ENCODE results near the gene MAP4K1.
"Not testable (repeated sequence)": the region's sequence is repeated elsewhere in the genome, so short reads cannot be mapped to it uniquely, and the experiment has no call there.

Gene MAP4K1

DNA sequence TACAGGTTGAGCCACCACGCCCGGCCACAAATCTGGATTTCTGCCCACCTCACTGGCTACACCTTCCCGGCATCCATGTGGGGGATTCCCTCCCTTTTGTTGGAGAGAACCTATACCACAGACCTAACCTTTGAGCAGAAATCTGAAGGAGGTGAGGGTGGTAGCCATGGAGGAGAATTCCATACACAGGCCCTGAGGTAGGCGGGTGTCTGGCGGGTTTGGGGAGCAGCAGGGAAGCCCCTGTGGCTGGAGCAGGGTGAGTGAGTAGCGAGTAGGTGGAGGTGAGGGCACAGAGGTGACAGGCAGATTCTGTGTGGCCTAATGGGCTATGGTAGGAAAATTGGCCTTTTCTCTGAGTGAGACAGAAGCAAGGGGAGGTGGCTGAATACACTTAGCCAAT is 11.8 kb upstream of the MAP4K1 start:
- DNase-seq (ENCODE audit: low read depth in 2 of 3, low spot score in 1 of 3): no peak

DNA sequence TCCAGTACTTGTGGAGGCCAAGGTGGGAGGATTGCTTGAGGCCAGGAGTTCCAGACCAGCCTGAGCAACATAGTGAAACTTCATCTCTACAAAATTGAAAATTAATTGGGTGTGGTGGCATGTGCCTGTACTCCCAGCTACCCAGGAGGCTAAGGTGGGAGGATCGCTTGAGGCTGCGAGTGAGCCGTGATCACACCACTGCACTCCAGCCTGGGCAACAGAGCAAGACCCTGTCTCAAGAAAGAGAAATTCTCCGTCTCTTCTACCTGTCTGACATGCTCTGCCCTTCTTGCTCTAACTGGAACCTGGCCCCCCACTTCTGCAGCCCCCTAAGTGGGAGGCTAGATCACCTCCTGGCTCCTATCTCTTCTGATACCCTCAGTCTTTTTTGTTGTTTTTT is 8.6 kb upstream of the MAP4K1 start:
- no peak for DNase-seq (ENCODE audit: low read depth in 2 of 3, low spot score in 1 of 3)

DNA sequence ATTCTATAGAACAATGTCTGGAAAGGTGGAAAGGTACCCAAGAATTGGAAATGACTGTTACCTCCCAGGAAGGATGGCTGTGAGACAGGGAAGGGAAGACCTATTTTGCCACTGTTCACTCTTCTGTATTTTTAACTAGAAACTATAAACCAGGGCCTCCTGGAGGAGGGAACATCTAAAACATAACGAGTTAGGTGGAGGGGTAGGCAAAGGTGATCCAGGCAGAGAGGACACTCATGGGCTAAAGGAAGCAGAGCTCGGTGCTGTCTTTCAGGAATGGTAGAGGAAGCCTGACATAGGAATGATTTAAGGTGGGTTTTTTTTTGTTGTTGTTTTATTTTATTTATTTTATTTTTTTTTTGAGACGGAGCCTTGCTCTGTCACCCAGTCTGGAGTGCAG is 7.1 kb upstream of the MAP4K1 start:
- no peak for DNase-seq (ENCODE audit: low read depth in 2 of 3, low spot score in 1 of 3)

DNA sequence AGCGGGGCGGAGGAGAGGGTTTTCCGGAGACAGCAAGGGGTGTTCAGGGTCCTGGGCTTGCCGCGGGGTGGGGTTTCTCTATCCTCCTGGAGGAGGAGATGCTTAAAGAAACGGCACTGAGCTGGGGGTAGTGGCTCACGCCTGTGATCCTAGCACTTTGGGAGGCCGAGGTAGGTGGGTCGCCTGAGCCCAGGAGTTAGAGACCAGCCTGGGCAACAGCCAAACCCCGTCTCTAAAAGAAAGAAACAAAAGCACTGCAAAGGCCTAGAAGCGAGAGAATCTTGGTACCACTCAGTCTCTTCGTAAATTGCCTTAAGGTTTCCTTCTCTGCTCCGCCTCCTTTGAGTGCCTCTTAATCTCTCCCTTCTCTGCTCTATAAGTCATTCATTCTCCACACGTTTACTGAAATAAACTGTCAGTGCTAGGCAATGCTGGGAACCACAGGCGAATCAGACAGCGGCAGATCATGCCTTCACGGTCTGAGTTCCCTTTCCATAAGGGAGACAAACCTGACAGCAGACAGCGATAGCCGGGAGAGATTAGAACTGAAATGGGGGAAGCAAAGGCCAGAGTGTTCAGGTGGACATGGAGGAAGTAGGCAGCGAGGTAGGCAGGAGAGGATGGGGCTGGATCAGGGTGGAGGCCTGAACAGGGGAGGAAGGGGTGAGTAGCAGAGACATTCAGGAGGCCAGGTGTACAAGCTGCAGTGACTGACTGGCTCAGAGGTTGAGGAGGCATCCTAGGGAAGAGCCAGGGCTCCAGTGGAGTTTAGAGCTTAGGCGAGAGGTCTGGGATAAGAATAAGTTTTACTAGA is 1.8 kb upstream of the MAP4K1 start:
- DNase-seq (ENCODE audit: low read depth in 2 of 3, low spot score in 1 of 3): no peak

DNA sequence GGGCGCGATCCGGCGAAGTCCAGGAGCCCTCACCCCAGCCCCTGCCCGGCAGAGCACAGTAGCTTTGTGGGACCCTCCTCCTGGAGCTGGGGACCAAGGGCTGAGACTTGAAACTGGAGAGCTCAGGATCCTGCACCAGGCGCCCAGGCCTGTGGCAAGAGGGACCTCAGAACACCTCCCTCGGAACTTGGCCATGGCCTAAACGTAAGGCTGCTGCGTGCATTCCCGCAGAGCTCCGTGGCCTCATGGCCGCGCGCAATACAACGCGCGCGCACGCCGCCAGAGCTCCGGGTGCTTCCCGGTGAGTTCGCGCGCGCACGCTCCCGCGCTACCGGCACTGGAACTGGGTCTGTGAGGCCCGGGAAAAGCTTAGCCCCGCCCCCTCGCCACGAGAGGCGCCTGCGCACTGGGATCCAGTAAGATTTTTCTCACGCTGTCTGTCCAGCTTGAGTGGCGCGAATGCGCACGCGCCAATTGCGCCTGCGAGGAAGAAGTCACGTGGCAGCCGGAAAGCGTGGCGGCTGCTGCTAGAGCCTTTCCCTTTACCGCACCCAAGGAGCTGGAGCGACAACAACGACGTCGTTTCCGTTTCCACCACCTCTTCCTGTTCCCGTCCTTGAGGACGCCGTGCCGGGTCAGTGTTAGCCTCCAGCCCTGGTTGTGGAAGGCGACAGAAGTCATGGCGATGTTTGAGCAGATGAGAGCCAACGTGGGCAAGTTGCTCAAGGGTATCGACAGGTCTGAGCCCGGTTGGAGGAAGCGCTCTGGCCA is 1.0 kb upstream of the MAP4K1 start, which contains the start of gene EIF3K:
TSS of gene EIF3K (plus strand) at position 599 of the 771 bp plus-strand sequence. CDS start at position 680, 81 bp downstream.
- DNase-seq (ENCODE audit: low read depth in 2 of 3, low spot score in 1 of 3): peak; percentile 97

DNA sequence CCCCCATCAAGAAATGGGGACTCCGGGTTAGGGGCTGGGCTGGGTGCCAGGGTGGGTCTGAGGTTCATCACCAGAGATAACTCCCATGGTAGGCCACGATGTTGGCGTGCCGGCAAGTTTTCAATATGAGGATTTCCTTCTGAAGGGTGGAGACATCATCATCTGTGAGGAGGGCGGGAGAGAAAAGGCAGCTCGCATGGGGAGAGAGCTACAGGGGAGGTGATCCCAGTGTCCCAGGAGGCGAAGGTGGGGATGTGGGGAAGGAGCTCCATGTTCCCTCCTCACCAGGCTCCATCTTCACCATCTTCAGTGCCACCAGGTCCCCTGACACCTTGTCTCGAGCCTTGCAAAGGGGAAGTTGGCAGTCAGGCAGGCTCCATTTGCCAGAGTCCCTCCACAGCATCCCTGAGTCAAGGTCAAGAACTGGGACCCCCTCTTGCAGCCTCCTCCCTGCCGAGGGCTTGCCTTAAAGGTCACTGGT is 430 bp downstream of the MAP4K1 start:
- no peak for DNase-seq (ENCODE audit: low read depth in 2 of 3, low spot score in 1 of 3)

DNA sequence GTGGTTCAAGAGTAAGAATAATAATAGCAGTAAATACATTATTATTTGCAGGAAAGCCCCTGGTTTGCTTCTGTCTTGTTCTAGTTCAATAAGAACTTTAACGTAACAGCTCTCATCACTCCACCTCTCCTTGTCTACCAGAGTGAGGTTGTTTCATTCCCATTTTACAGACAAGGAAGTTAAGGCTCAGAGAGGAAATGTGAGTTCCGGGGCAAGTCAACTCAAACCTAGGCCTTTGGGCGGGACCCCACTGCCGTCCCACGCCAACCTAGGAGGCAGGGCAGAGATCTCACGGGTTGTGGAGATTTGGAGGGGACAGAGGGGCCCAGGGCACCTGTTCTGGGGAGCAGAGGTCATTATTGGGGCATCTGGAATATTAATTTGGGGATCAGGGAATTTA is 1.5 kb downstream of the MAP4K1 start:
- no peak for DNase-seq (ENCODE audit: low read depth in 2 of 3, low spot score in 1 of 3)

DNA sequence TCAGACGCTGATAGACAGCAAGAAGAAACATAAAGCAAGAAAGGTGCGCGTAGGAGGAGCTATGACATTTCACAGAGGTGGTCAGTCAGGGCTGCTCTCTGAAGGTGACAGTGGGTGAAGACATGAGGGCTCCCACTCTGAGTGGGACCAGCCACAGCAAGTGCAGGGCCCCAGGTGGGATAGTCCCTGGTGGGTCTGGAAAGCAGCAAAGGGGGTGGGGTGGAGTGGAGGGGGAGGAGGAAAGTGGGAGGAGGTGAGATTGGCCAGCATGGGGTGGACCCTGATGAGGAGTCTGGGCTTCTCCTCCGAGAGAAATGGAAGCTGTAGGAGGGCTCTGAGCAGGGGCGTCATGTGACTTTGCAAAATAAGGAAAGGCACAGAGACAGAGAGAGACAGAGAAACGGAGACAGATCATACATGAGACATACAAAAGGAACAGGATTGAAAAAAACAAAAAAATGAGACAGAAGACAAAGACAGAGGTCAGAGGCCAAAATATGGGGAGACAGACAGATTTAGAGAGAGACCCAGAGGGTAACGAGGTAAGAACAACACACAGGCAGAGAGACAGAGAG is 2.7 kb downstream of the MAP4K1 start:
- DNase-seq (ENCODE audit: low read depth in 2 of 3, low spot score in 1 of 3): no peak

DNA sequence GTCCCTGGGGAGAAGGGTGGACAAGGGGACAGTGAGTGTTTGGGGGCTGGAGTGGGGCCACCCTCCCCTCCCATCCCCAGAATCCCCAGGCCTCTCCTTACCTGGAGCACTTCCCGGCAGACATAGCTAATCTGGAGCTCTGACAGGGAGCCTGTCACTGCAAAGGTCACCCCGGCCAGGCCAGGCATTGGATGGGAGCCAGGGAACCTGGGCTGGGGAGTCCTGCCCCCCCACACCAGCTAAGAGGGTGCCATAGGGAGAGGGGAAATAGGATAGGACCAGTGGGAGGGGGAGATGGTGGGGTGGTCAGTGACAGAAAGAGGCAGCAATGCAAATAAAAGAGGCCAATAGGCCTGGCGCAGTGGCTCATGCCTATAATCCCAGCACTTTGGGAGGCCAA is 3.5 kb downstream of the MAP4K1 start:
- DNase-seq (ENCODE audit: low read depth in 2 of 3, low spot score in 1 of 3): no peak

DNA sequence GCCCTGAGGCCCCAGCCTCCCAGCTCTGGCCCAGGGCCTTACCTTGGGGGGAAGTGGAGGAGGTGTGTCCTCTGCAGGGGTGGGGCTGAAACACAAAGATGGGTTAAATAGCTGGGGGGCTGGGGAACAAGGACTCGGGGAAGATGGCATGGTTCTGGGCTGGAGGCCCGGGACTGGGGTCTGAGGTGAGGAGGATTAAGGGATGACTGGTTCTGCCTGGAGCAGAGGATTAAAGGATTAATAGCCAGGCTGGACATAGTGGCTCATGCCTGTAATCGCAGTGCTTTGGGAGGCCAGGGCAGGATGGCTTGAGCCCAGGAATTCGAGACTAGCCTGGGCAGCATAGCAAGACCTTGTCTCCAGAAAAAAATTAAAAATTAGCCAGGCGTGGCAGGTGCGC is 11.6 kb downstream of the MAP4K1 start:
- DNase-seq (ENCODE audit: low read depth in 2 of 3, low spot score in 1 of 3): no peak

DNA sequence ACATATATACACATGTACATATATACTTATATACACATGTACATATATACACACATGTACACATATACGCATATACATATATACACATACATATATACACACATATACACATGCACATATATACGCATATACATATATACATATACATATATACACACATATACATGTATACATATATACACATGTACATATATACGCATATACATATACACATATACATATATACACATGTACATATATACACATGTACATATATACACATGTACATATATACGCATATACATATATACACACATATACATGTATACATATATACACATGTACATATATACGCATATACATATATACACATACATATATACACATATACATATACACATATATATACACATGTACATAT is 14.9 kb downstream of the MAP4K1 start:
- not testable (repeated sequence) for DNase-seq (ENCODE audit: low read depth in 2 of 3, low spot score in 1 of 3)

DNA sequence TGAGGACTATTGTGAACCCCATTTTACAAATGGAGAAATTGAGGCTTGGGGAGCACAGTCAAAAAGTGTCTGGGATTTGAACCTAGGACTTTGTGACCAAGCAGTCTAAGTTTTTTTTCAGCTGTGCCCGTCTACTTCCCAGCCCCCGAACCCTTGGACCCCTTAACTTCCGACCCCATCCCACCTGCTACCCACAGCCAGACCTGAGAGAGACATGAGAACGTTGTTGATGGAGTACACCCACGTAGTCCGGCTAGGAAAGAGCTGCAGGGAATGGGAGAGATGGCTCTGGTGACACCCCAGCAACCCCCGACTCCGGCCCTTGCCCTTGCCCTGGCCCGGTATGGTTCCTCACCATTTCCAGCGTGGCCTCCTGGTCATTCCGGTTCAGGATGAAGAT is 18.0 kb downstream of the MAP4K1 start:
- DNase-seq (ENCODE audit: low read depth in 2 of 3, low spot score in 1 of 3): no peak

DNA sequence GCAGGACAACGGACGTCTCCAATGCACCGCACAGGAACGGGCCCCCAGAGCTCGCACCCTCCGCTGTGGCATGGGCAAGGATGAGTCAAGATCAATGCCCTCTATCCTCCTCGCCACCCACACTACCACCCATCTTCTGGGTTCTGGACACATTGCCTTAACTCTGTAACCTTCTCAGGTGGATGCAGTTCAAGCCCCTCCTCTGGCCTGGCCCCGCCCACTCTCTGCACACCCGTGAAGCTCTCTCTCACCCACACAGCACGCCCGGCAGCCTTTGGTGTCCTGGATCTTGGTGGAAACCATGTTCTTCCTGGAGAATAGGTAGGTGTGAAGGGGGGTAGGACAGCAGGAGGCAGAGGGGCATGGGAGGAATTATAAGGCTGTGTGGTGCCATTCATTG is 20.7 kb downstream of the MAP4K1 start:
- no peak for DNase-seq (ENCODE audit: low read depth in 2 of 3, low spot score in 1 of 3)

DNA sequence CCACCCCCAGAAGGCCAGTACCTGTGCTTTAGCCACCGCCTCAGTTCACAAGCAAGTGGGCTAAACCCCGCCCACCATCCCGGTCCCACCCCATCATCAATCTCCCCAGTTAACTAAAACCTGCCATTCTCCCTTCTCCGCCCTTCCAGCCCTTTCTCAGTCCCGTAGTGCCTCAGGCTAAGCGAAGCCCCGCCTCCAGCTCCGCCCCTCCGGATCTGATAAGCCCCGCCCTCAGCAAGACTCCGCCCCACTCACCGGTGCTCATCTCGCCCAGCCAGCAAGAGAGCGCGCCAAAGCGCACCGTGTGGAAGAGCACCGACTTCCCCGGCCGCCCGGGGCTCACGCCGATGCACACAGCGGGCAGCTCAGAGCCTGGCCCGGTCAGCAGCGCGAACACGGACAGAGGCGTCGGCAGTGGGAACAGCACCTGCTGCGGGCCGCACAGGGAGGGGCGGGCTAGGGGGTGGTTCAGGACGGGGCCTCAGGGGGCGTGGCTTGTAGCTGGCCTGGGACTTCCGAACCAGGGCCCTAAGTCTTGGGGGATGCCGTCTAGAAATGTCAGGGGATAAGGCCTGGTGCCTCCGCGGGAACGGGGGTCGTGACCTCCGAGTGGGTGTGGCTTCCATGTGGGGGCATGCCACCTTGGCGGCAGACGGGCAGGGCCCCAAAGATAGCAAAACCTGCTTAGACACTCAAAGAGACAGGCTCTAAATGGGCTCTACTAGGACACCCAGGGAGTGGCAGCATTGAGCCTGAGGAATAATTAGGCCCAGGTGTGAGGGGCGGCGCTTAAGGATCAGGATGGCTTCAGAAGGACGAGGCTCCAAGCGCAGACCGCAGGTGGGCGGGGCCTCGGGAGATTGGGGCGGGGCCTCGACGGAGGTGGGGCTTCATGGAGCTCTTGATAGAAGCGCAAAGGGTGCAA is 21.4 kb downstream of the MAP4K1 start:
- DNase-seq (ENCODE audit: low read depth in 2 of 3, low spot score in 1 of 3): peak in 1 of 3 donors; percentile 16

DNA sequence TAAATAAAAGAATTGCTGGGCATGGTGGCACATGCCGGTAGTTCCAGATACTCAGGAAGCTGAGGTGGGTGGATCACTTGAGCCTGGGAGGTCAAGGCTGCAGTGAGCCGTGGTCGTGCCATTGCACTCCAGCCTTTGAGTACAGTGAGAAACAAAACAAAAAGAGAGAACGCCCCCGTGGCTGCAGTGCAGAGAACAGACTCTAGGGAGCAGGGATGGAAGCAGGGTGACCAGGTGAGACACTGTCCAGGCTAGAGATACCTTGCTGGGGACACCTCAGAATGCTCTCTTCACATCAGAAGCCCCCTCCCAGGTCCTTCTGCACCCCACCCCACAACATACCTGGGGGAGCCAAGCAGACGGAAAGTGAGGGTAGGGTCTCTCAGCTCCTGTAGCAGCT is 24.8 kb downstream of the MAP4K1 start:
- no peak for DNase-seq (ENCODE audit: low read depth in 2 of 3, low spot score in 1 of 3)

DNA sequence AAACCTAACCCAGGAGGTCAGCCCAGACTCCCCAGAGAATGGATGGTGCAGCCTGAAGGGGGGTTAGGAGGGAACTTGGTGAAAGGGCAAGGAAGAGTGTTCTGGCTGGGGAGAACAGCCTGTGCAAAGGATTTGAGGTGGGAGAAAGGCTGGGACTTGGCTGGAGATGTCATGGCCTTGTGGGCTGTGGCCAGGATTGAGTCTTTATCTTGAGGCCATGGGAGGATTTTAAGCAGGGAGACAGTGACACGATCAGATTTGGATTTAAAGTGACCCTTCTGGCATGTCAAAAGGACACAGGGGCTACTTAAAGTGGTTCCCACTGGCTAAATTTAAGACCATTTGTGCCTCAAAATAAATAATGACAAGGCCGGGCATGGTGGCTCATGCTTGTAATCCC is 29.7 kb downstream of the MAP4K1 start:
- DNase-seq (ENCODE audit: low read depth in 2 of 3, low spot score in 1 of 3): no peak

DNA sequence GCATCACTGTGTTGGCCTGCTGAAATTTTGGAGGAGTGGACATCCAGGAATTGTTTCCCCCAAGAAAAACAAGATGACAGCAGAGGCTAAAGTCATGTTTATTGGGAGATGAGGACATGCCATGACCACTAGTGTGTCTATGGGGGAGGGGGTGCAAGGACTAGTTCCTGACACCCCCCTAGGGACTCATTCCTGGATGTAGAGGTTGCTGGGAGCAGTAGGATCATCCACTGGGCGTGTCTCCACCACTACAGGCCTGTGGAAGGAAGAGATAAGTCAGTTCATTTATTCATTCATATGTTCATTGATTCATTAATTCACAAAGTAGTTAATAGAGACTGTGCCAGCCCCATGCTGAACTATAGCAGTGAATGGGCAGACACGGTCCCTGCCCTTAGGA is 30.2 kb downstream of the MAP4K1 start:
- DNase-seq (ENCODE audit: low read depth in 2 of 3, low spot score in 1 of 3): no peak

DNA sequence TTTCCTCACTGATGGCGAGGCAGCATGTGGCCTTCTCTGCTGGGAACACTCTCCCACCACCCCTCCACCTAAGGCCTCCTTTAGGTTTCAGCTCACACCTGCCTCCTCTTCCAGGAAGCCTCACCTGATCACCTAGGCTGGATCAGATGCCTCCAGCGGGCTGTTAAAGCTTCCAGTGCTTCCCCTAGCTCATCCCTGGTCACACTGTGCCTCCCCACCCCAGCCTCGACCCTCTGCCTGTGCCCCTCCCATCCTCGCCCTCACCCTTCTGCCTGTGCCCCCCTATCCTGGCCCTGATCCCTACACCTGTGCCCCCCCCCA is 33.8 kb downstream of the MAP4K1 start:
- DNase-seq (ENCODE audit: low read depth in 2 of 3, low spot score in 1 of 3): no peak

DNA sequence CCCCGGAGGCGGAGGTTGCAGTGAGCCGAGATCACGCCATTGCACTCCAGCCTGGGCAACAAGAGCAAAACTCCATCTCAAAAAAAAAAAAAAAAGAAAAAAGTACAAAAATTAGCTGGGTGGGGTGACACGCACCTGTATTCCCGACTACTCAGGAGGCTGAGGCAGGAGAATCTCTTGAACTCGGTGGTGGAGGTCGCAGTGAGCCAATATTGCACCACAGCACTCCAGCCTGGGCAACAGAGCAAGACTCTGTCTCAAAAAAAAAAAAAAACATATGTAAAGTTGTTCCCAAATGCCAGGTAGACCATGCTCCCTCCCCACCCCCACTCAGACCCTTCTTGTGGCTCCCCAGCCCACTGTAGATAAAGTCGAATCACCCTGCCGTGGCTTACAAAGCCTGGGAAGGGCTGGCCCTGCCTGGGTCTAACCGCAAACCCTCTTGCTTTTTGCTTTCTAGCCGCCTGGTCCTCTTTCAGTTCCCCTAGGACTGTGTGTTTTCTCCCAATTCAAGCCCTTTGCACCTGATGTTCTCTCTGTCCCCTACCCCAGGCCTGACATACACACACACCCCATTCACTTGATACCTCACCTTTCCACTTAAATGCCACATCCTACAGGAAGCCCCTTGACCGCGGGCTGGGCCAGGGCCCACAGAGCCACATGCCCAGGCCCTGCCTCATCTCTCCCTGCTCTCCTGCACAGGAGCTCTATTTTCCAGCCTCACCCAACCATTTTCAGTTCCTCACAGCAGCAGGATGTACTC is 34.4 kb downstream of the MAP4K1 start:
- DNase-seq (ENCODE audit: low read depth in 2 of 3, low spot score in 1 of 3): no peak

DNA sequence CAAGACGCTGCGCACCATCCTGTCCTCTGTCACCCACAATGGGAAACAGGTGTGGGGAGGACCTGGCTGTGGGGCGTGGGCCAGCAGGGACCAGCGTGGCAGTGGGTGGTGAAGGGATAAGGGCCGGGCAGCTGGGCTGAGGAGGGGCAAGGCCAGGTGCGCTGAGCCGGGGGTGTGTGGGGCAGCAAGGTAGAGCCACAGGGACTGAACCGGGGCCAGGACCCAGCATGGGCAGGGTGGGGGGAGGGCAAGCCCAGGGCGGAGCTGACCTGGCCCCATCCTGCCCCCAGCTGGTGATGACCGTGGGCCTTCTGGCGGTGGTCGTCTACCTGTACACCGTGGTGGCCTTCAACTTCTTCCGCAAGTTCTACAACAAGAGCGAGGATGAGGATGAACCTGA is 37.7 kb downstream of the MAP4K1 start:
- no peak for DNase-seq (ENCODE audit: low read depth in 2 of 3, low spot score in 1 of 3)
